Head of caudate nucleus (tissue), 42 donors: Measurements from ENCODE around the gene GDPGP1.
"Not testable (repeated sequence)": the region's sequence is repeated elsewhere in the genome, so short reads cannot be mapped to it uniquely, and the experiment has no call there.

ENCODE experiments used
- DNase-seq, 42 donors: peaks; one replicate each; pipeline versions ENCODE4 v3.0.0 to v3.0.0-alpha.2; 2020 to 2021; ENCODE audit warnings: mixed read lengths in 7 of 42
- intact Hi-C: fragments of 100-400 bp; cut with DNase I; formaldehyde crosslinking; loops from one replicate; pipeline ENCODE4 v1.15.0; 2022

Gene GDPGP1

DNA sequence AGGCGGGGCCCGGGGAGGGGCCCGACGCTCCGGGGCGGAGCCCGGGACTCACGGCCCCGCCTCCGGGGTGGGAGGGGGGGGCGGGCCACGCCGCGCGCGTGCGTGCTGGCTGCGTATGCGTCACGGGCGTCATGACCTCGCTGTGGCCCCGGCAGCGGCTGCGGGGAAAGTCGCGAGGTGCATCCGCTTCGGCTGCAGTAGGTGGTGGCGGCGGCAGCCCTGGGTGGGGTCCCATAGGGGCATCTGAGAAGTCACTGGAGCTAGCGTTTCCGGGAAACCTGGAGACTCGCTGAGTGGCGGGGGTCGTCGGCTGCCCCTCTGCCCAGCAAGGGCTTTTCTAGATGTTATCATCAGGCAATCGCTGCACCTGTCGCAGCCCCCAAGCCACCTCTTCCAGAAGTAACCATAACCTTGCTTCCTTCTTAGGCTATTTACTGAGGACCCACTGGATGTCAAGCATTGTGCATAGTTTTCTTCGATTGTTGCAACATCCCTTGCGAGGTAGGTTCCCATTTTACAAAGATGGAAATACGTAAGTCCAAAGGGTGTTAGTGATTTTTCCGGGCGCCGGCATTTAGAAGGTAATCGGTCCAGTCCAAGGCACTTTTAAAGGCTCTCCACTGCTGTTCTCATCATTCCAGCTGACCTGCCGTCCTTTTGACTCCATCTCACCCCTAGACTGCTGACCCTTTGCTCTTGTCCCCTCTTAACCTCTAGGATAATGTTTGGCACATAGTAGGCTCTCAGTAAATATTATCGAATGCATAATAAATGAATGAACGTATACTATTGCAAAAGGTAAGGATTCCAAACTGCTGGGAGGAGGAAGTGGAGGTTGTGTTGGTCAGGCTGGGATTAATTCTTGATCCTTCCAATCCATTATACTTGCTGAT lies at the start of gene GDPGP1:
TSS of gene GDPGP1 (plus strand) at position 114 of the 893 bp plus-strand sequence. CDS start 6,700 bp downstream, outside the sequence.
- intact Hi-C loops: no loop called here
- DNase-seq: peak in 3 of 42 donors; percentile 90 to 96 (median 93)

- DNase-seq: peak; percentile 57 to 93 (median 83)
- intact Hi-C loops: no loop called here
These were observed 49.0 kb upstream of the GDPGP1 start for GRCh38 chr15:90184786-90185704.

GRCh38 chr15:90187257-90187868 lies 46.6 kb upstream of the GDPGP1 start:
- intact Hi-C loops: no loop called here
- DNase-seq: no peak

GRCh38 chr15:90188065-90188464 lies 45.9 kb upstream of the GDPGP1 start:
- DNase-seq, intact Hi-C loops: not testable (repeated sequence)

DNA sequence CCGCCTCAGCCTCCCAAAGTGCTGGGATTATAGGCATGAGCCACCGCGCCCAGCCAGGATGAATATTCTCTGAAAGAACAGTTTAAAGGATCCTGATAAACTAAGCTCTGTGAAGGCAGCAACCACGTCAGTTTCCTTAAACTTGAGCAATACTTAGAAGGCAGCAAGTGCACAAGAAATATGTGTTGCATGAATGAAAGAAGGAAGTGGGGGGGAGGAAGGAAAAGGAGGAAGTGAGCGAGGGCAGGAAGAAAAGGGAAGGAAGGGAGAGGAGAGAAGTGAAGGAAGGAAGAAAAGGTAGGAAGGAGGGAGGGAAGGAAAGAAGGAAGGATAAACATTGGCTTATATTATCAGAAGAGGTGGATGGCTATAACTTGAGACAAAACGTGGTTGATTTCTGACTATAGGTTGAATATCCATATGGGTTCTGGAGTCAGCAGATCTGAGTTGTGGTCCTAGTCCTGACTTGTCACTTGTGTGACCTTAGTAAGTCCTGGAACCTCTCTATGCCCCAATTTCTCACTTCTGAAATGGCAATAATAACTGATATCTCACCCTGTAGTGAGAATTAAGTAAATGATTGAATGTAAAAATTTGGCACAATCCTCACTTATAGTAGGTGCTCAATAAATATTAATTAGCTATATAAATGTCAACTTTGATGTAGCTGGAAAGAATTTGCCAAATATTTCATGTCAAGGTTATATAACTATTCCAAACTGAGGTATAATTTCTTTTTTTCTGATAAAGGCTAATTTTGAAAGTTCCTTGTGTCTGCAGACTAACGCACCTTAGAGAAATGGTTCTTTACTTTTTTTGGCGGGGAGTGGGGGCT lies 44.9 kb upstream of the GDPGP1 start:
- peak in 1 of 42 donors; percentile 35 for DNase-seq
- intact Hi-C loops: no loop called here

- no peak for DNase-seq
- intact Hi-C loops: no loop called here
These were observed 44.1 kb upstream of the GDPGP1 start for GRCh38 chr15:90189781-90190467.

DNA sequence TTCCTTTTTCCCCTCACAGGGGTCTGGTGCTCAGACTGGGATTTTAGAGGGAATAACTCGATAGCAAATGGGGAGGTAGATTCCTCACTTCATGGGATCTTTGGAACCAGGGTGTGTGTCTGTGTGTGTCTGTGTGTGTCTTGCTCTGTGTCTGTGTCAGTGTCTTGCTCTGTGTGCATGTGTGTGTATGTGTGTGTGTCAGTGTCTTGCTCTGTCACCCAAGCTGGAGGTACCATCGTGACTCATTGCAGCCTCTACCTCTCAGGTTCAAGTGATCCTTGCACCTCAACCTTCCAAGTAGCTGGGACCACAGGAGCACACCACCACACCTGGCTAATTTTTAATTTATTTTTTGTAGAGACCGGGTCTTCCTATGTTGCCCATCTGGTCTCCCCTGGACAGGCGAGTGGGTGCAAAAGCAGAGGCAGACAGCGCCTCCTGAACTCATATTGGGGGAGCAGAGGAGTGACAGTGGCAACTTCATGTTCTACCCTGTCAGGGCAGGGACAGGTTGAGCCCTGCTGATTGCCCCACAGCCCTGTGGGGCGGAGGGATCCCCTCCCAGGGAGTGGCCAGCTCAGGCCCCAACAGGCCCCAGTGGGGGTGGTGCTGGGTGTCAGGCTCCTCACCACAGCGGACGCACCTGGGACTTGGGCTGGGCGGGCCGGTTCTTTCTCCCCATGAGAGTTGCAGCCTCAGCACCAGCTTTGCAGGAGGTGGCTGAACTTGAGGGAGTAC lies 43.2 kb upstream of the GDPGP1 start:
- intact Hi-C loops: no loop called here
- no peak for DNase-seq

- intact Hi-C loops: no loop called here
These were observed 42.7 kb upstream of the GDPGP1 start for GRCh38 chr15:90191344-90191687.

GRCh38 chr15:90191794-90192509 lies 42.1 kb upstream of the GDPGP1 start:
- intact Hi-C loops: no loop called here
- peak; percentile 65 to 94 (median 82) for DNase-seq

More at GRCh38 chr15:90191344-90191687, 42.7 kb upstream of the GDPGP1 start:
- no peak for DNase-seq

DNA sequence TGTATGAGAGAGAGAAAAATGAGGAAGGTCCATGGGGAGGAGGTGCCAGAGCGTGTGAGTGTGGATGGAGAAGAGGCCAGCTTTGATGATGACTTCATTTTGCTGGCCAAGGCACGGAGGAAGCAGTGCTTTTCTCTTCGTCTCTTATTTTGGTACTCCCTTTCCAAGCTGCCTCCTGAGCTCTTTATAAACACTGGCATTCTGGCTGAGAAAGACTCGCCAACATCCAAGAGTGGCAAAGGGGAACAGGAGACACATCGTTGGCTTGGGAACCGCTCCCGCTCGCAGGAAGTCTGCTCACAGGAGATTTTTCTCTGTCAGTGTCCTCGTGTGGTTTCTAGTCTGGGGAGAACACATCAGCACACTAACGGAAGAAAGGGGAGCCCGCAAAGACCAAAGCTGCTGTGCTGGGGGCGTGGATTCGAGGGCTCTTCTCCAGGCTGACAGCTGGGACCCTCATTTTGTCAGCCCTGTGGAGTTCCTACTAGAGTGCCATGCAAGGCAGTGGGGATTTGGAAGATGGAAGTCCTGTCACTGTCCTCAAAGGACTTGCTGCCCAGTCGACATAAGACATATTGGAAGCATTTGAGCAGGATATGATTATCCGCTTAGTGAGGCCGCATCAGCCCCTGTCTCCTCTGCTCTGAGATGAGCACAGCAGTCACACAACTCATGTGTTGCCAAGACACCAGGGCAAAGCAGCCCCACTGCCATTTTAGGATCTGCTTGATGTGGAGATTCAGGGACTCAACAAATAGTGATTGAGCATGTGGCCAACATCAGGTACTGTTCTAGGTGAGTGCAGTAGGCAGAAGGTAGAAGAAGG lies 40.8 kb upstream of the GDPGP1 start:
- peak in 12 of 42 donors; percentile 23 to 68 (median 48) for DNase-seq
- intact Hi-C loops: no loop called here

- intact Hi-C loops: no loop called here
- no peak for DNase-seq
These were observed 39.4 kb upstream of the GDPGP1 start for GRCh38 chr15:90194655-90195054.

GRCh38 chr15:90200534-90201129 lies 33.4 kb upstream of the GDPGP1 start:
- peak in 7 of 42 donors; percentile 23 to 65 (median 42) for DNase-seq
- intact Hi-C loops: no loop called here

DNA sequence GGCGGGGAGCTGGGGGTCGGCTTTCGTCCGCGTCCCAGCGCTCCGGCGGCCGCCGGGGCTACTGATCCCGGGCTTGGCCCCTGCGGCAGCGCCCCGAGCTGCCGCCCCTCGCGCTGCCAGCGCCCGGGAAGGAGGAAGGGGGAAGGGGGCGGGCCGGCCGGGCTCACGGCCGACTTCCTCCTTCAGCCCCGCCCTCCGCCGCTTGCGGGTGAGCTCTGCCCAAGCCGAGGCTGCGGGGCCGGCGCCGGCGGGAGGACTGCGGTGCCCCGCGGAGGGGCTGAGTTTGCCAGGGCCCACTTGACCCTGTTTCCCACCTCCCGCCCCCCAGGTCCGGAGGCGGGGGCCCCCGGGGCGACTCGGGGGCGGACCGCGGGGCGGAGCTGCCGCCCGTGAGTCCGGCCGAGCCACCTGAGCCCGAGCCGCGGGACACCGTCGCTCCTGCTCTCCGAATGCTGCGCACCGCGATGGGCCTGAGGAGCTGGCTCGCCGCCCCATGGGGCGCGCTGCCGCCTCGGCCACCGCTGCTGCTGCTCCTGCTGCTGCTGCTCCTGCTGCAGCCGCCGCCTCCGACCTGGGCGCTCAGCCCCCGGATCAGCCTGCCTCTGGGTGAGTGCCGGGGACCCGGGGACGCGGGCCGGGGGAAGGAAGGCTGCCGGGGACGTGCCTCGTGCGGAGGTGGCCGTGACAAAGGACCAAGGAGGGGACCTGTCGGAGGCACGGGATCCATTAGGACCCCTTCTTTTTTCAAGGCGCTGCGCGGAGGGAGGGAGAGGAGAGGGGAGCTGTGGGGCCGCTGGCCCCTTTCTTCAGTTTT lies 32.7 kb upstream of the GDPGP1 start, which contains the start of gene SEMA4B:
TSS of gene SEMA4B (plus strand) at position 201 of the 814 bp plus-strand sequence. CDS start at position 450, 249 bp downstream.
- DNase-seq: peak in 41 of 42 donors; percentile 37 to 84 (median 71)
- intact Hi-C loops: no loop called here

DNA sequence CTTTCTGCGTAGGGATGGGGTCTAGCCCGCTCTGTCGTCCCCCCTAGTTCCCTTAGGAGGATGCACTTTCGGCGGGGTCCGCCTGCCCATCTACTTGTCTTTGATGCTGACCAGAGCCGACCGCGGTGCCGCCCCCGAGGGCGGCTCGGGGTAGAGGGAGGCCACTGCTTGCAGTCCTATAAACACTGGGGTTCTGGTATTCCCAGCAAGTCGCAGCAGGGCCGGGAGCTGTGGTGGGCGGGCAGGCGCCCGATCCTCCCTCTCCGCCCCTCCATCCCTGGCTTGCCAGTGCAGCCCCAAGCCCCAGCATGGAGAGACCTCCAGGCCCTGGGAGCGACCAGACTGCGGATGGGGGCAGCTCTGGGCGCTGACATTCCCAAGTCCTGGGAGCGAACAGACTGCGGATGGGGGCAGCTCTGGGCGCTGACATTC lies 32.0 kb upstream of the GDPGP1 start:
- DNase-seq: peak in 1 of 42 donors; percentile 36

More for the DNA sequence above, 32.0 kb upstream of the GDPGP1 start:
- intact Hi-C loops: no loop called here
